Neural progenitor cell (in vitro differentiated cells): Measurements from ENCODE around the gene TRPC1. TPM values are rescaled to one million over a fixed set of nuclear protein-coding genes. Genes with fewer than 3 reads are reported as not detected.

Source experiments
- DNase-seq: peaks from one replicate; pipeline ENCODE4 v3.0.0-alpha.2; 2016; ENCODE audit warnings: low spot score
- H2AFZ ChIP-seq: fragments of 200-600 bp; sonication (generic); replicated peaks from 2 replicates; pipeline ENCODE4 v1.6.1; 2016; ENCODE audit warnings: antibody characterized with exemption
- H3F3A ChIP-seq: fragments of 200-600 bp; sonication (generic); 2 replicates; pipeline ENCODE4 v1.6.1; 2016; ENCODE audit warnings: antibody characterized with exemption, low read depth
- H3K27ac ChIP-seq: fragments of 200-600 bp; sonication (generic); 2 replicates; pipeline ENCODE4 v1.5.1; 2016; ENCODE audit warnings: mild to moderate bottlenecking
- H3K27me3 ChIP-seq: fragments of 200-600 bp; sonication (generic); 2 replicates; pipeline ENCODE4 v1.6.1; 2016; ENCODE audit warnings: mild to moderate bottlenecking, moderate library complexity
- H3K36me3 ChIP-seq: fragments of 200-600 bp; sonication (generic); 2 replicates; pipeline ENCODE4 v1.5.1; 2016
- H3K4me1 ChIP-seq: fragments of 200-600 bp; sonication (generic); 2 replicates; pipeline ENCODE4 v1.6.1; 2016; ENCODE audit warnings: mixed run types
- H3K4me2 ChIP-seq: fragments of 200-600 bp; sonication (generic); 2 replicates; pipeline ENCODE4 v1.6.1; 2016
- H3K4me3 ChIP-seq: fragments of 200-600 bp; sonication (generic); 2 replicates; pipeline ENCODE4 v1.5.1; 2016
- H3K79me2 ChIP-seq: fragments of 200-600 bp; sonication (generic); 2 replicates; pipeline ENCODE4 v1.6.1; 2016; ENCODE audit warnings: low read depth
- H3K9ac ChIP-seq: fragments of 200-600 bp; sonication (generic); 2 replicates; pipeline ENCODE4 v1.6.1; 2016
- H3K9me3 ChIP-seq: fragments of 200-600 bp; sonication (generic); 2 replicates; pipeline ENCODE4 v1.5.1; 2016; ENCODE audit warnings: low read depth
- H4K20me1 ChIP-seq: fragments of 200-600 bp; sonication (generic); 2 replicates; pipeline ENCODE4 v1.6.1; 2016; ENCODE audit warnings: low read depth
- H3K27ac Mint-ChIP-seq: 3 replicates; pipeline ENCODE4 v1.8.0; 2021; ENCODE audit warnings: mixed read lengths
- H3K27me3 Mint-ChIP-seq: 2 replicates; pipeline ENCODE4 v1.8.0; 2022; ENCODE audit warnings: low read depth, mild to moderate bottlenecking, inconsistent platforms, moderate library complexity, mixed read lengths; ENCODE audit not compliant: insufficient read depth
- H3K36me3 Mint-ChIP-seq: 3 replicates; pipeline ENCODE4 v1.8.0; 2021; ENCODE audit warnings: mixed read lengths
- H3K4me1 Mint-ChIP-seq: 3 replicates; pipeline ENCODE4 v1.8.0; 2021; ENCODE audit warnings: mixed read lengths
- H3K4me3 Mint-ChIP-seq: 3 replicates; pipeline ENCODE4 v1.8.0; 2021; ENCODE audit warnings: mild to moderate bottlenecking, moderate library complexity, mixed read lengths
- H3K9me3 Mint-ChIP-seq: 3 replicates; pipeline ENCODE4 v1.8.0; 2020; ENCODE audit warnings: mixed read lengths
- EZH2 ChIP-seq: fragments of 200-600 bp; sonication (generic); IDR thresholded peaks from 2 replicates; pipeline ENCODE4 v1.6.1; 2017; ENCODE audit warnings: antibody characterized with exemption, mild to moderate bottlenecking, moderate library complexity
- EZH2phosphoT487 ChIP-seq: fragments of 200-600 bp; sonication (generic); IDR thresholded peaks from 2 replicates; pipeline ENCODE4 v1.6.1; 2017; ENCODE audit warnings: antibody characterized with exemption
- total RNA-seq: library from RNA; depleted of rRNA; stranded (reverse); fragments of >200 nt; gene quantifications from 2 replicates; pipeline ENCODE4 v1.2.3, GENCODE V29; 2015; ENCODE audit warnings: low replicate concordance
- TF ChIP-seq, protein P1 (sequence below): fragments of 200-600 bp; sonication (generic); IDR thresholded peaks from 2 replicates; pipeline ENCODE4 v1.5.1; 2017; ENCODE audit warnings: antibody characterized with exemption, mild to moderate bottlenecking

The TRPC1 gene
- total RNA-seq, 1 donor from 2014 or later = 36.4 TPM

- Mint-ChIP-seq H3K27ac (no peak overlapping the region), H3K36me3 (peaks cover 7% of the 10 kb centered on the region), H3K27me3 (no peaks in the 10 kb centered on the region), H3K4me3 (no peak overlapping the region), H3K4me1 (no peaks in the 10 kb centered on the region), H3K9me3 (no peaks in the 10 kb centered on the region)
- no peaks in the 10 kb centered on the region for H4K20me1 ChIP-seq
- no peaks in the 10 kb centered on the region for H3K27me3 ChIP-seq
- H3K4me3 ChIP-seq = no peak overlapping the region
- H3K27ac ChIP-seq = no peak overlapping the region
- no peaks in the 10 kb centered on the region for H3K9me3 ChIP-seq
- H3K4me2 ChIP-seq = no peak overlapping the region
- H3F3A ChIP-seq = no peaks in the 10 kb centered on the region
- TF ChIP-seq, protein P1, sequence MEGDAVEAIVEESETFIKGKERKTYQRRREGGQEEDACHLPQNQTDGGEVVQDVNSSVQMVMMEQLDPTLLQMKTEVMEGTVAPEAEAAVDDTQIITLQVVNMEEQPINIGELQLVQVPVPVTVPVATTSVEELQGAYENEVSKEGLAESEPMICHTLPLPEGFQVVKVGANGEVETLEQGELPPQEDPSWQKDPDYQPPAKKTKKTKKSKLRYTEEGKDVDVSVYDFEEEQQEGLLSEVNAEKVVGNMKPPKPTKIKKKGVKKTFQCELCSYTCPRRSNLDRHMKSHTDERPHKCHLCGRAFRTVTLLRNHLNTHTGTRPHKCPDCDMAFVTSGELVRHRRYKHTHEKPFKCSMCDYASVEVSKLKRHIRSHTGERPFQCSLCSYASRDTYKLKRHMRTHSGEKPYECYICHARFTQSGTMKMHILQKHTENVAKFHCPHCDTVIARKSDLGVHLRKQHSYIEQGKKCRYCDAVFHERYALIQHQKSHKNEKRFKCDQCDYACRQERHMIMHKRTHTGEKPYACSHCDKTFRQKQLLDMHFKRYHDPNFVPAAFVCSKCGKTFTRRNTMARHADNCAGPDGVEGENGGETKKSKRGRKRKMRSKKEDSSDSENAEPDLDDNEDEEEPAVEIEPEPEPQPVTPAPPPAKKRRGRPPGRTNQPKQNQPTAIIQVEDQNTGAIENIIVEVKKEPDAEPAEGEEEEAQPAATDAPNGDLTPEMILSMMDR = no peak
- TF ChIP-seq EZH2phosphoT487 (no peak), EZH2 (no peak)
- H3K9ac ChIP-seq = no peak overlapping the region
- H3K79me2 ChIP-seq = no peaks in the 10 kb centered on the region
- no peaks in the 10 kb centered on the region for H3K36me3 ChIP-seq
- no peak overlapping the region for H2AFZ ChIP-seq
- H3K4me1 ChIP-seq = no peaks in the 10 kb centered on the region
- DNase-seq = no peak
Observed at GRCh38 chr3:142782616-142783015, 58.8 kb downstream of the TRPC1 start.

- H3K27ac Mint-ChIP-seq = no peak overlapping the region
- Histone ChIP-seq H3K79me2 (no peaks in the 10 kb centered on the region), H3F3A (no peaks in the 10 kb centered on the region), H3K4me3 (no peak overlapping the region), H3K9ac (no peak overlapping the region), H3K27ac (no peak overlapping the region), H2AFZ (no peak overlapping the region), H3K4me2 (no peak overlapping the region), H3K9me3 (no peaks in the 10 kb centered on the region), H4K20me1 (no peaks in the 10 kb centered on the region), H3K27me3 (no peaks in the 10 kb centered on the region), H3K36me3 (no peaks in the 10 kb centered on the region), H3K4me1 (no peaks in the 10 kb centered on the region)
- peaks cover 4% of the 10 kb centered on the region for H3K36me3 Mint-ChIP-seq
- TF ChIP-seq EZH2phosphoT487 (no peak), EZH2 (no peak)
- TF ChIP-seq, protein P1 = no peak
- no peaks in the 10 kb centered on the region for H3K4me1 Mint-ChIP-seq
- H3K9me3 Mint-ChIP-seq = no peaks in the 10 kb centered on the region
- H3K4me3 Mint-ChIP-seq = no peak overlapping the region
- DNase-seq = no peak
- no peaks in the 10 kb centered on the region for H3K27me3 Mint-ChIP-seq
Observed at GRCh38 chr3:142784228-142784627, 60.4 kb downstream of the TRPC1 start.

DNA sequence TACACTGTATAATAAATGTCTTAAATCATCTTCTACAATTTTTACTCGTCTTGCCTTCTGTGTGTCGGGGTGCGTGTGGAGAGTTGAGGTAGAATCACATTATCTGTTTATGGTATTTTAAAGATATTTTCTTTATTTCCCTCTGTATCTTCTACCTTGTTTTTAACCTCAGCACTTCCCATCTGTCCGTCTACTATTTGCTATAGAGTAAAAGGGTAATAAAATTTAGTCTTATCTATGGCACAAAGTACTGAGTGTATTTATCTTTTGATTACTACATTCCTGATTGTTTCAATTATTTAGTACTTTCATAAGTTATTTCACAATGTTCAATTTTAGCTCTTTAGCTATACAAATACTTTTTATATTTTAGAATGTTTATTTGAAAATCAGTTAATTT is 62.2 kb downstream of the TRPC1 start:
- H3K79me2 ChIP-seq = no peaks in the 10 kb centered on the region
- no peak for TF ChIP-seq EZH2
- no peak for TF ChIP-seq EZH2phosphoT487
- TF ChIP-seq, protein P1 = no peak
- H3K27me3 ChIP-seq = no peaks in the 10 kb centered on the region
- H3K4me1 ChIP-seq = peaks cover 11% of the 10 kb centered on the region
- Mint-ChIP-seq H3K4me1 (peaks cover 3% of the 10 kb centered on the region), H3K9me3 (no peaks in the 10 kb centered on the region), H3K4me3 (no peak overlapping the region), H3K36me3 (peaks cover 4% of the 10 kb centered on the region), H3K27me3 (no peaks in the 10 kb centered on the region), H3K27ac (no peak overlapping the region)
- DNase-seq = no peak
- no peak overlapping the region for H3K9ac ChIP-seq
- no peak overlapping the region for H2AFZ ChIP-seq
- H3K36me3 ChIP-seq = no peaks in the 10 kb centered on the region
- H3K9me3 ChIP-seq = no peaks in the 10 kb centered on the region
- no peak overlapping the region for H3K4me2 ChIP-seq
- no peaks in the 10 kb centered on the region for H3F3A ChIP-seq
- H3K27ac ChIP-seq = no peak overlapping the region
- H3K4me3 ChIP-seq = no peak overlapping the region
- no peaks in the 10 kb centered on the region for H4K20me1 ChIP-seq

DNA sequence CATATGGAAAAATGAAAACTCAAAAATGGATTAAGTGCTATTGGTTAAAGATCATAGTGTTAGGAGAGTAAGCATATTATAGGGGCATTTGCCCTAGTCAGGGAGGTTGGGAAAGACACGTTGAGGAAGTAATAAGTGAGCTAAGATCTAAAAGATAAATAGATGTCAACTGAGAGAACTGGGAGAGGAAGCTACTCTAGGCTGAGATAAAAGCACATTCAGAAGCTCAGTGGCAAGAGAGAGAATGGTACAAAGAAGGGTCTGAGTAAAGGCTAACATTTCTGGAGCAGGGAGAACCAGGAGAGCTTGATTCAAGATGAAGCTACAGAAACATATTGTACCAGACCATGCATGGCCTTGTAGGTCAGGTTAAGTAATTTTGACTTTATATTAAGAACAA is 63.9 kb downstream of the TRPC1 start:
- no peaks in the 10 kb centered on the region for H3K9me3 Mint-ChIP-seq
- Histone ChIP-seq H3K79me2 (no peaks in the 10 kb centered on the region), H3K4me1 (peaks cover 14% of the 10 kb centered on the region), H3K4me2 (no peak overlapping the region), H4K20me1 (no peaks in the 10 kb centered on the region), H3K36me3 (no peaks in the 10 kb centered on the region), H3K9ac (no peak overlapping the region), H3K4me3 (no peak overlapping the region), H3K27me3 (no peaks in the 10 kb centered on the region), H3K27ac (no peak overlapping the region), H3K9me3 (no peaks in the 10 kb centered on the region), H2AFZ (no peak overlapping the region), H3F3A (no peaks in the 10 kb centered on the region)
- H3K27me3 Mint-ChIP-seq = no peaks in the 10 kb centered on the region
- peaks cover 4% of the 10 kb centered on the region for H3K36me3 Mint-ChIP-seq
- H3K27ac Mint-ChIP-seq = no peak overlapping the region
- H3K4me1 Mint-ChIP-seq = peaks cover 3% of the 10 kb centered on the region
- TF ChIP-seq EZH2phosphoT487 (no peak), EZH2 (no peak)
- TF ChIP-seq, protein P1 = no peak
- H3K4me3 Mint-ChIP-seq = no peak overlapping the region
- no peak for DNase-seq
